GM20000 (cell line): ENCODE measurements around the gene KCNJ12.
"Not testable (repeated sequence)": the region's sequence is repeated elsewhere in the genome, so short reads cannot be mapped to it uniquely, and the experiment has no call there.

ENCODE experiments used
- DNase-seq: peaks from one replicate; pipeline ENCODE4 v3.0.0; 2012; ENCODE audit warnings: low spot score
- CTCF ChIP-seq: IDR thresholded peaks from 2 replicates; pipeline ENCODE4 v1.5.1; 2012; ENCODE audit warnings: mild to moderate bottlenecking, control low read depth; ENCODE audit errors: extremely low read depth, missing control alignments

The KCNJ12 gene

DNA sequence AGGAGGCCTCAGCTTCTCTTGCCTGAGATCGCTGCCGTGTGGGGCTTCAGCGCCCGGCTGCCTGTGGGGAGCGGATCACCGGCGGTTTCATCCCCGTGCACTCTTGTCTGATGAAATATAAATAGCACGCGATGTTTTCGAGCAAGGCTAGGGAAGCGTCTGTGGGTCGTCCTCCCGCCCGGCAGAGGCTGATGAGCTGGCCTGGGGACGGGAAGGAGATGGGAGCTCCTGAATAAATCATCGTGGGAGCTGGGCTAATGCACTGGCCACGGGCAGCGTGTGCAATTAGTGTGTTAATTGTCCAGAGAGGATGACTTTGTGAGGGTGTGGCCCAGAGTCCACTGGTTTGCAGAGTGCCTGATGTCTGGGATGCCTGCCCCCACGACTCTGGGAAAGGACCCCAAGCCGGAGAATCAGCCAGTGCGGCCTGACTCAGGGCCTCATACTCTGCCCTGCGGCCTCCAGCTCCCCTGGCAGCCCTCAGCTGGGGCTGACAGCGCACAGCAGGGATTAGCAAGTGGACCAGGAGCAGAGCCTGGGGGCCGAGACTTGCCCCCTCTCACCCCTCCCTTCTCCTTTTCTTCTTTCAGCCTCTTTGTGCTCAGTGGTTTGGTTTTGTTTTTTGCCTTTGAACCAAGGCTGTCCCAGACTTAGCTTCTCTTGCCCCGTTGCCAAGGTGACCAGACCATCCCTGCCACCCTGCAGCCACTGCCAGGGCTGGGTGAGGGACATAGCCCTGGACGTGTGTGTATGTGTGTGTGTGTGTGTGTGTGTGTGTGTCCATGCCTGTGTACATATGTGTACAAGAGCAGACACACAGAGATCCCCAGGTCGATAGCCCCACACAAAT, 21.4 kb downstream of the KCNJ12 start:
- no peak for DNase-seq
- TF ChIP-seq CTCF, result no peak

DNA sequence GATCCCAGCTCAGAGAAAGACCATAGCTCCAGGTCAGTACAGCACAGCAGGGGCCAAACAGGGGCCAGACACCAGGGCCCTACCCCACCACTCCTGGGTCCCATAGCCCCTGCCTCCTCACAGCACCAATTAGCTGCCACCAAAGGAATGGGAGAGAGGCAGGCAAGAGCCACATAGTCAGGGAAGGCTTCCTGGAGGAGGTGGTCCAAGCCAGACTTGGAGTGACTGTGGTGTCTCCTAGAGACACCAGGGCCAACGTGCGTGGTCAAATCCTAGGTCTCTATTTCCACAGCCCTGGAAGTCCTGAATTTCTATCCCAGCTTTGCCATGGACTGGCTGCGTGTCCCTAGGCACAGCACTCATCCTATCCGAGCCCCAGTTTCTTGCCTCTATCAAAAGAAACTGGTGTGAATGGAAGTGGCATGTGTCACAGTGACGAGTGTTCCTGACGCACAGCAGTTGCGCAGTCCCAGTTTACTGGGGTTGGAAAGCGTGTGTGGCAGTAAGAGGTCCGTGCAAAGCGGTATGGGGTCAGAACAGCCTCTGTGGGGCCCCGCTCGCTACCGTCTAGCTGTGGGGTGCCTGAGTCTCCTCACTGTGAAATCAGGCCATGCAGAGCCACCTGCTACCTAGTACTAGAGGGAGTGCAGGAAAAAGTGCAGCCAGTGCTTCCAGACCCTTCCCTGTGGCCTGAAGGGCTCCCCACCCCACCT, 23.5 kb downstream of the KCNJ12 start:
- no peak for TF ChIP-seq CTCF
- no peak for DNase-seq

- not testable (repeated sequence) for DNase-seq
Observed at GRCh38 chr17:21400187-21400569, 24.0 kb downstream of the KCNJ12 start.

- DNase-seq, result no peak
- no peak for TF ChIP-seq CTCF
Observed at GRCh38 chr17:21400816-21401593, 24.8 kb downstream of the KCNJ12 start.

DNA sequence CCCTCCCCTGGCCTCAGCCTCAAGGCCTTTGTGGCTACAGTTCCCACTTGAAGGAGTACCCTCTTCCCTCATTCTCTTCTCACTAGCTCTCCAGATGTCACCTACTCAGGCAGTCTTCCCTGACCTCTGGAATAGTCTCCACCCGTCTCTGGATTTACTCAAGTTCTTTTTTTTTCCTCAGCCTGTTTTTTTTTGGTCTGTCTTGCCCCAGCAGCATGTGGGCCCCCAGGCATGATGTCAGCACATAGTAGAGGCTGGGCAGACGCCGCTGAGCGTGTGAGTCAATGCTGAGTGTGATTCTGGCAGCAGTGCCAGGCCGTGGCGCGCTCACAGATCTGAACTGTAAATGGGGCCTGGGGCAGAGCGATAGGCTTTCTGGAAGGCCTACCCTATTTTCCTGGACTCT, 26.0 kb downstream of the KCNJ12 start:
- not testable (repeated sequence) for DNase-seq

DNA sequence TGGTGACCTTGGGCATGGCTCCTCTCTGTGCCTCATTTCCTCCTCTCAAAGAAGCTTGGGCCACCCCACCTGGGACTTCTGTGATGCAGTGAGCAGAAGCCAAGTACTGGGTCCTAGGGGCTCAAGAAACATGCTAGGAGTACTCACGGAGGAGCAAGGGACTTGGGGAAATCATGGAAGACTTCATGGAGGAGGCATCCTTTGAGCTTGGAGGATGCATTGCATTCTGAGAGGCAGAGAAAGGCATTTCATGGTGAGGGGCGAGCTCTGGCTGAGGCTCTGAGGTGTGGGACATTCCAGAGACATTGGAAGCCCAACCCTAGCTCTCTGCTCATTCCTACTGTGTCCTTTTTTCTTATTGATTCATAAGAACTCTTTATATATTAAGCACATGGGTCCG, 26.8 kb downstream of the KCNJ12 start:
- not testable (repeated sequence) for DNase-seq

DNA sequence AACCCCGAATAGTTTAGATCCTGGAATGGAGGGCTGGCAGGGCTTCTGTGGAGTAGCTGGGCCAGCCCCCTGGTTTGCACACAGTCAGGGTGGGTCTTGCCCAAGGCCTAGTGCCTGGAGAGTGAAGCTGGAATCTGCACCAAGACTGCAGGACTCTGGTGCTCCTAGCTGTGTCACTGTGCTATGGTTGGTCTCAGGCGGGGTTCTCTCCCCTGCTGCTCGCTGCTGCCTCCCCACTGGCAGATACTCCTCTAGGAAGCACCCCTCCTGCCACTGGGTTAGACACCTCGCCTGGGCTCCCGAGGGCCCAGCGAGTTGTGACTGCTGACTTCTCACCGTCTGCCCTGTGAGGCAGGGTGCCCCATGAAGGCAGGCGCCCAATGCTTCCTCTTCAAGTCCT, 27.9 kb downstream of the KCNJ12 start:
- not testable (repeated sequence) for DNase-seq

- not testable (repeated sequence) for DNase-seq
Observed at GRCh38 chr17:21404539-21404938, 28.4 kb downstream of the KCNJ12 start.

DNA sequence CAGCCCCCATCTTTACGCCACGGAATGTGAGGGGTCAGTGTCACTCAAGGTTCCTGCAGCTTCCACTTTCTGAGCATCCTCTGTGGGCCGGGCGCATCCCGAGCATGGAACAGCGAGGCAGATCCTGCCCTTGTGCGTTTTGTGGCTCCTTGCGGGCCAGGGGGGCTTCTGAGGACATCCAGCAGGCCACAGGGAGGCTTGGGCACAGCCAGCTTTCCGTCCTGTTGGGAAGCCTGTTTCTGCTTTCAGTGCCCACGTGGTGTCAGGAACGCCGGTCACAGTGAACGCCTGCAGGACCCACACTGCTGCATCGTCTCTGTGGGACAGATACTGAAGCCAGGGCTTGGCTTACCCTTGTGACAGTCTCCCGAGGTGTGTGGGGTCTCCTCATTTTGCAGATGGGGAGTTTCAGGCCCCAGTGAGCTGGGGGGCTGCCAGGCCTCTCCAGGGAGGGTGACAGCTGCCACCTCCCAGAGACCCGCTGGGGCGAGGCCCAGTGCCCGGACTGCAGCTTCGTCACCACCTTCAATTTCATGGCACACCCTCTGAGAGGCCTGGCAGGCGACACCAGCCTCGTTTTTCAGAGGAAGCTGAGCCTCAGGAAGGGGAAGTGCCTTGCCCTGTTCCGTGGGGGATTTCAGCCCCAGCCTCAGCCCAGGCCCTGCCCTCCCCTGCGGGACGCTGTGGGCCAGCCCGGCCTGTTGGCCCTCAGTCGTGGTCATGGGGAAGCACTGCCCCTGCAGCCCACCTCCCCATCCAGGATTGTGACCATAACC, 29.0 kb downstream of the KCNJ12 start:
- not testable (repeated sequence) for DNase-seq

- DNase-seq, result not testable (repeated sequence)
Observed at GRCh38 chr17:21405904-21406400, 29.8 kb downstream of the KCNJ12 start.

GRCh38 chr17:21406616-21407404, 30.7 kb downstream of the KCNJ12 start:
- DNase-seq, result not testable (repeated sequence)

DNA sequence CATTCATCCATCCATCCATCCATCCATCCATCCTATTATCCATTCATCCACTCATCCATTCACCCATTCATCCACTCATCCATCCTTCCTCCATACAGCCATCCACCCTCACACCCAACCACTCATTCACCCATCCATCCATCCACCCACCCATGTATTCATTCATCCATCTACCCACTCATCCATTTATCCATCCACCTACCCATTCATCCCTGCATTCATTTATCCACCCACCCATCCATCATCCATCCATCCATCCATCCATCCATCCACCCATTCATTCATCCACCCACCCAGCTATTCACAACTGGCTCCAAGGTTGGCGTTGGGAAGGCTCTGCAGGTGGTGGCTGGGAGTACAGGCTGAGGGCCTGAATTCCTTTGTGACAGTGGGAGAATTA, 31.6 kb downstream of the KCNJ12 start:
- not testable (repeated sequence) for DNase-seq

GRCh38 chr17:21408224-21408623, 32.1 kb downstream of the KCNJ12 start:
- not testable (repeated sequence) for DNase-seq

DNA sequence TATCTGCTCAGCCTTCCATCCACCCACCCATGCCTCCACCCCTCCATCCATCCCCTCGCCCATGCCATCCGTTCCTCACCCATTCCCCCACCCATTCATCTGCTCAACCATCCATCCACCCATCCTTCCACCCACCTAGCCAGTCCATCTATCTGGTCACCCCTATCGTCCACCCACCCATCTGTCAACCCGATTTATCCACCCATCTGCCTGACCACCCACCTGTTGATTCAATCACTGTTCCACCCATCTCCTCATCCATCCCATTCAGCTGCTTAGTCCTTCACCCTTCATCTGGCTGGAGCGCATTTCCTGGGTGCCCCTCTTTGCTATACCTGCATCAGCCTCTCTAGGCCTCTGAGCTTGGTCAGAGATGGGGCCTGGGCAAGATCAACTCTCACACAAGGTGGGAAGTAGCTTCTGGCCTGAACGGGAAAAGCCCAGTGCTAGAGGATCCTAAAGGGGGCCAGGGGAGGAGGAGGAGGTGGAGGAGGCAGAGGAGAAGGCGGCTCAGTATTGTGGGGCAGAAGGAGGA, 32.7 kb downstream of the KCNJ12 start:
- not testable (repeated sequence) for DNase-seq

DNA sequence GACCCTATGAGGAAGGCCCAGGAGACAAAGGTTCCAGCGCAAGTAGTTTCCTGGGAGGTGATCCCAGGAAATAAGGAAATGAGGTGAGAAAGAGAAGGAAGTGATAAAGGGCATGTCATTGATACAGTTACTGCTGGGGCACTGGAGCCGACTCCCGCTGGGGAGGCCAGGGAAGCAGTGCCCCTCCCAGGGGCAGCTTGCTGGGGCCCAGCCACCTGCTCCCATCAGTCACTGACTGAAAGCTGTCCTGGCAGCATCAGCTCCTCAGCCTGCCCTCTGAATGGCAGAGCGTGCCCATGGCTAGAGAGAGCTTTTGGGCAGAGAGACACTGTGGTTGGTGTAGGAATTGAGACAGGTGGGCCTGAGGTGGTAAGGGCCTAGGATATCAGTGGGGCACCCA, 33.2 kb downstream of the KCNJ12 start:
- DNase-seq, result not testable (repeated sequence)
